ENCODE results near the gene SPINK1. TPM values are rescaled to one million over a fixed set of nuclear protein-coding genes. Genes with fewer than 3 reads are reported as not detected.
"Not testable (repeated sequence)": the region's sequence is repeated elsewhere in the genome, so short reads cannot be mapped to it uniquely, and the experiment has no call there.

The SPINK1 gene, protein sequence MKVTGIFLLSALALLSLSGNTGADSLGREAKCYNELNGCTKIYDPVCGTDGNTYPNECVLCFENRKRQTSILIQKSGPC
- not detected for total RNA-seq

DNA sequence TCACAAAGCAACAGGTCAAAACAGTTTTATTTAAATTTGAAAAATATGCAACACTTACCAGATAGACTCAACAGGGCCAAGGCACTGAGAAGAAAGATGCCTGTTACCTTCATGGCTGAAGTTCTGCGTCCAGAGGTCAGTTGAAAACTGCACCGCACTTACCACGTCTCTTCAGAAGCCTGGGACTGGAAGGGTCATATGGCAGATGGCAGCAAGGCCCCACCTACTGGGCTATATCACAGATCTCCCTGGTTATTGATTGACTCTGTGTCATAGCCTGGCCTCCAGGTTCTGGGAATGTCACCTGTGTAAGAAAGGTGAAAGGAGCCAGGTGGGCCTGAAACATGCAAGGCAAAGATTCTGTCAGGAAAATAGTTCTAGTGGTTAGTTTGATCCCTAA, at the start of gene SPINK1:
Gene SPINK1 (minus strand): TSS at position 207 of the 400 bp plus-strand sequence. CDS start 94 bp downstream, at position 113.
- Mint-ChIP-seq H3K9me3 (no peaks in the 10 kb centered on the region), H3K27me3 (ENCODE audit: low read depth) (peaks cover 5% of the 10 kb centered on the region), H3K4me1 (ENCODE audit: low read depth) (no peaks in the 10 kb centered on the region), H3K36me3 (ENCODE audit: low read depth) (no peaks in the 10 kb centered on the region), H3K27ac (no peak within 1 kb of the TSS), H3K4me3 (no peak within 1 kb of the TSS)
- CTCF ChIA-PET: no interaction called here
- DNase-seq: no peak
- intact Hi-C loops (cut with micrococcal nuclease): no loop called here

GRCh38 chr5:147880487-147880886, 49.0 kb upstream of the SPINK1 start:
- peaks cover 14% of the 10 kb centered on the region for H3K27me3 Mint-ChIP-seq (ENCODE audit: low read depth)
- H3K4me1 Mint-ChIP-seq (ENCODE audit: low read depth): no peaks in the 10 kb centered on the region
- CTCF ChIA-PET: interaction anchor here (1.3 kb wide), 1 partner anchor 23 kb away, joined by 3 read pairs; no protein-coding TSS in a partner anchor
- H3K9me3 Mint-ChIP-seq: no peaks in the 10 kb centered on the region
- no peak overlapping the region for H3K4me3 Mint-ChIP-seq
- no peak for DNase-seq
- no peak overlapping the region for H3K27ac Mint-ChIP-seq
- no peaks in the 10 kb centered on the region for H3K36me3 Mint-ChIP-seq (ENCODE audit: low read depth)
- intact Hi-C loops (cut with micrococcal nuclease): no loop called here

DNA sequence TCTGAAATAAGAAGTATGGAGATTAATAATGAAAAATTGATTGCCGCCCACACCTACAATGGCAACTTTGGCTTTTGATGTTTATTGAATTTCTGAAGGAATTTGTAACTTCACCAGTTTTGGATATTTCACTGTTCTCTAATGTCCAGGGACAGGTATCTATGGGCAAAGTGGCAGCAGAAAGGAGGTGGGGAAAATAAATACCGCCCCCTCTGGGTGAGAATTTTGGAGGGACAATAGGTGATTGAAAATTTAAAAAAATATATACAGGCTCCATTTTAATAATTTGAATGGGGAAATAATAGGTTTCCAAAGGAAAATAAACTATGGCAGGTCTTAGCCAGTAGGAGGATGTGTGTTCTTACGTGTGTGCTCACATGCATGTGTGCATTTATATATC, 48.3 kb upstream of the SPINK1 start:
- Mint-ChIP-seq H3K4me3 (no peak overlapping the region), H3K27me3 (ENCODE audit: low read depth) (peaks cover 8% of the 10 kb centered on the region), H3K9me3 (no peaks in the 10 kb centered on the region), H3K27ac (no peak overlapping the region), H3K4me1 (ENCODE audit: low read depth) (no peaks in the 10 kb centered on the region), H3K36me3 (ENCODE audit: low read depth) (no peaks in the 10 kb centered on the region)
- DNase-seq: no peak
- intact Hi-C loops (cut with micrococcal nuclease): no loop called here
- CTCF ChIA-PET: interaction anchor here (1.3 kb wide), 1 partner anchor 22 kb away, joined by 3 read pairs; no protein-coding TSS in a partner anchor

DNA sequence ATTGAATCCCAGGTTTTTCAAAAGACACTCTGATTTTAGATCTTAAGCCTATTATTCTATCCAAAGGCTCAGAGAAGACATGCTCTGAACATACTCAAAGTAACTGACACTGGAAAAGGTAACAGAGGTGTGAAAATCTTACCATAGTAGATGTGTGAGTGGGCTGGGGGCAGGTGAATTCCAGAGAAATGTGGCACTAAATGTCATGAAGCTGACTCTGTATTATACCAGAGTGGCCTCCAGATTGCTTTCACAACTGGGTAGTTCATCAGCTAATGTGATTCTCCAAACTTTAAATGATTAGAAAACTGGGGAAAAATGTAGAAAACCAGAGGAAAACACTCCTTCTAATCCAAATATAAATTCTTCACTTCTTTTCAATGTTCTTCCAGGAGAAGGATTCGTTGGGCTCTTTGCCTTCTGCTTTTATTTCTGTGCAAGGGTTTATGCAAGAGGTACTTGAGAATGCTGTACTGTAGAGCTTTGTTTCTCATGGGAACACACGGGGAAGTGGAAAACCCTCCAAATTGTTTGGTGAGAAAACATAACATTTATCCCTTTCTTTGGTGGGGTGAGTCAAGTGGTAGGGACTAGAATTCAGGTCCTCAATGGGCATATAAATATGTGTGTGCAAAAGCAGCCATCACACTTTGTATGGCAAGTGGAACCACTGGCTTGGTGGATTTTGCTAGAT, 46.7 kb upstream of the SPINK1 start, which contains the start of gene SCGB3A2:
Gene SCGB3A2 (plus strand): TSS at position 646 of the 694 bp plus-strand sequence. CDS start 93 bp downstream, outside the sequence.
- Mint-ChIP-seq H3K27me3 (ENCODE audit: low read depth) (peaks cover 8% of the 10 kb centered on the region), H3K4me1 (ENCODE audit: low read depth) (no peaks in the 10 kb centered on the region)

DNA sequence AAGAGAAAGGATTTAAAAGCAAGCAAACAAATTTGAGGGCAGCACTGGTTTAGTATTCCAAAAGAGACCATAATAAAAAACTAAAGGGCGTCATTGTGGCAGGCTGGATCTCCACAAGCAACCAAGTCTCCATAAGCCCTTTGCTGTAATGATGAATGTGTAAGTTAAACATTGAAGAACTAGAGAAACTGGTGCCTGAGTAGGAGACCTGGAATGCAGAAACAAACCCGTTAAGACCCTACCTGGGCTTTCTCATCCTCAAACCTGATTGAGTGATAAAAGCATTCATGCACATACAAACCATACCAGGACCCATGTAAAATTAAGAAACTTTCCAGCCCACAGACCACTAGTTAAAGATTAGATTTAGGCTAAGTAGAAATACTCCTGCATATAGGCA, 45.2 kb upstream of the SPINK1 start:
- Mint-ChIP-seq H3K4me3 (no peak overlapping the region), H3K27me3 (ENCODE audit: low read depth) (peaks cover 7% of the 10 kb centered on the region), H3K27ac (no peak overlapping the region), H3K36me3 (ENCODE audit: low read depth) (no peaks in the 10 kb centered on the region), H3K4me1 (ENCODE audit: low read depth) (no peaks in the 10 kb centered on the region), H3K9me3 (peaks cover 2% of the 10 kb centered on the region)
- CTCF ChIA-PET: no interaction called here
- intact Hi-C loops (cut with micrococcal nuclease): no loop called here
- DNase-seq: no peak

More for the DNA sequence above, 46.7 kb upstream of the SPINK1 start, which contains the start of gene SCGB3A2:
- H3K9me3 Mint-ChIP-seq: peaks cover 2% of the 10 kb centered on the region
- intact Hi-C loops (cut with micrococcal nuclease): no loop called here
- H3K4me3 Mint-ChIP-seq: no peak within 1 kb of the TSS
- H3K36me3 Mint-ChIP-seq (ENCODE audit: low read depth): no peaks in the 10 kb centered on the region
- no peak within 1 kb of the TSS for H3K27ac Mint-ChIP-seq
- no peak for DNase-seq
- CTCF ChIA-PET: no interaction called here

DNA sequence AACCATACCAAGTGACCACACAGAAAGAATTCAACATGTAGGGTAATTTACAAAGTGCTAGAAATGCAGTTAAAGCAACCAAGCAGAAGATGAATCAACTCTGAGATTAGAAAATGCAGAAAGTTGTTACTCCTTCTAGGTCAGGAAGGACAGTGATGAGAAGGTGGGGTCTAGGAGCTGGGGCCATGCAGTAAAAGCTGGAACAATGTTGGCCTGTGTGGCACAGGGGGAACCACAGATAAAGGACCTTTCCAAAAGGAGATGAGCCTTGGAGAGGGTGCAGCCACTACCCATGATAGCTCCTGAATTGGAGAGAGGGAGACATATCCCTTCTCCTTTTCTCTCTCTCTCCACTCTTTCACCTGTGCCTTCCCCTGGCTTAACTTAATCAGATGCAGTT, 44.7 kb upstream of the SPINK1 start:
- intact Hi-C loops (cut with micrococcal nuclease): no loop called here
- no peaks in the 10 kb centered on the region for H3K4me1 Mint-ChIP-seq (ENCODE audit: low read depth)
- H3K9me3 Mint-ChIP-seq: peaks cover 2% of the 10 kb centered on the region
- peaks cover 7% of the 10 kb centered on the region for H3K27me3 Mint-ChIP-seq (ENCODE audit: low read depth)
- no peaks in the 10 kb centered on the region for H3K36me3 Mint-ChIP-seq (ENCODE audit: low read depth)
- no peak for DNase-seq
- CTCF ChIA-PET: no interaction called here
- H3K4me3 Mint-ChIP-seq: no peak overlapping the region
- no peak overlapping the region for H3K27ac Mint-ChIP-seq

- Mint-ChIP-seq H3K36me3 (ENCODE audit: low read depth) (no peaks in the 10 kb centered on the region), H3K4me1 (ENCODE audit: low read depth) (no peaks in the 10 kb centered on the region), H3K27me3 (ENCODE audit: low read depth) (peaks cover 2% of the 10 kb centered on the region), H3K4me3 (no peak overlapping the region), H3K9me3 (peaks cover 2% of the 10 kb centered on the region), H3K27ac (no peak overlapping the region)
- no peak for DNase-seq
- CTCF ChIA-PET: no interaction called here
- intact Hi-C loops (cut with micrococcal nuclease): no loop called here
Measured at GRCh38 chr5:147874910-147875367, 43.5 kb upstream of the SPINK1 start.

DNA sequence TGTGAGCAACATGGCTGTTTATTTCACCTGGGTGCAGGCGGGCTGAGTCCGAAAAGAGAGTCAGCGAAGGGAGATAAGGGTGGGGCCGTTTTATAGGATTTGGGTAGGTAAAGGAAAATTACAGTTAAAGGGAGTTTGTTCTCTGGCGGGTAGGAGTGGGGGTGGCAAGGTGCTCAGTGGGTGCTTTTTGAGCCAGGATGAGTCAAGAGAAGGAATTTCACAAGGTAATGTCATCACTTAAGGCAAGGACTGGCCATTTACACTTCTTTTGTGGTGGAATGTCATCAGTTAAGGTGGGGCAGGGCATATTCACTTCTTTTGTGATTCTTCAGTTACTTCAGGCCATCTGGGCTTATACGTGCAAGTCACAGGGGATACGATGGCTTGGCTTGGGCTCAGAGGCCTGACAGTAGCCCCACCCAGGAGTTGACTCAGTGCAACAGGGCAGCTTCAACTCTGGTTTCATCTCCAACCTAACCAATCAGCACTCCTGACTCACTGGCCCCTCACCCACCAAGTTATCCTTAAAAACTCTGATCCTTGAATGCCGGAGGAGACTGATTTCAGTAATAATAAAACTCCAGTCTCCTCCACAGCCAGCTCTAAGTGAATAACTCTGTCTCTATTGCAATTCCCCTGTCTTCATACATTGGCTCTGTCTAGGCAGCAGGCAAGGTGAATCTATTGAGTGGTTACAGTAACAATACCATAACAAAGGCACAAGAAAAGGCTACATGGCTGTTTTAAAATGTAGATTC, 42.8 kb upstream of the SPINK1 start:
- DNase-seq; H3K27ac Mint-ChIP-seq; intact Hi-C loops (cut with micrococcal nuclease); H3K36me3 Mint-ChIP-seq (ENCODE audit: low read depth); H3K9me3 Mint-ChIP-seq; CTCF ChIA-PET; H3K4me3 Mint-ChIP-seq; H3K27me3 Mint-ChIP-seq (ENCODE audit: low read depth); H3K4me1 Mint-ChIP-seq (ENCODE audit: low read depth): not testable (repeated sequence)

DNA sequence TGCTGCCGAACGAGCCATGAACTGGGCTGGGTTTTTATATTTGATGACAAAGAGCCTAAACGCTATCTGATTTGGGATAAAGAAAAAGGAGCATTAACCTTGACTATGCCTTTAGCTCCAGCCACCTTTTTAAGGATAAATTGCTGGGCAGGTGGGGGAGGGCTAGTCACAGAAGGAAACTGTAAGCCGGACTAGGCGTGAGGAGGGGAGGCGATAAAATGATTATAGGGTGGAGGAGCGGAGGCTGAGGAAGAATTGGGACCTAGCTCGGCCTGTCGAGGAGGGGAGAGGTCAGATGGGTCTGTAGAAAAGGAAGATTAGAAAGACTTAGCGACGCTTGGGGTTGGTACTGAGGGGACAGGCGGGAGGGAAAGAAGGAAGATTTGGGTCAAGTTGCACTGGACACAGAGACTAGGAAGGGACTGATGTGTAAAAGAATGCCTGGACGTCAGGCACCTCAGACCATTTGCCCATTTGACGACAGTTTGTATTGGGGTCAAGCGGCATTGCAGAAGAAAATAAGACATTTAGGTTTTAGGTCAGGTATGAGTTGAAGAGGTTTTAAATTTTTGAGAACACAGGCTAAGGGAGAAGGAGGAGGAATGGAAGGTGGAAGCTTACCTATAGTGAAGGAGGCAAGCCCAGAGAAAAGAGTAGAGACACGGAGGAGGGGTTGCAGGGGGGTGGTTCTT, 41.4 kb upstream of the SPINK1 start:
- CTCF ChIA-PET: interaction anchor here (0.7 kb wide), 1 partner anchor 15 kb away, joined by 3 read pairs; no protein-coding TSS in a partner anchor
- intact Hi-C loops (cut with micrococcal nuclease); H3K4me3 Mint-ChIP-seq; H3K27ac Mint-ChIP-seq; H3K9me3 Mint-ChIP-seq; DNase-seq; H3K36me3 Mint-ChIP-seq (ENCODE audit: low read depth); H3K27me3 Mint-ChIP-seq (ENCODE audit: low read depth); H3K4me1 Mint-ChIP-seq (ENCODE audit: low read depth): not testable (repeated sequence)

GRCh38 chr5:147871980-147872549, 40.6 kb upstream of the SPINK1 start:
- H3K27me3 Mint-ChIP-seq (ENCODE audit: low read depth); intact Hi-C loops (cut with micrococcal nuclease); CTCF ChIA-PET; H3K4me1 Mint-ChIP-seq (ENCODE audit: low read depth); H3K27ac Mint-ChIP-seq; H3K4me3 Mint-ChIP-seq; H3K9me3 Mint-ChIP-seq; DNase-seq; H3K36me3 Mint-ChIP-seq (ENCODE audit: low read depth): not testable (repeated sequence)

GRCh38 chr5:147869892-147870291, 38.4 kb upstream of the SPINK1 start:
- CTCF ChIA-PET, H3K4me3 Mint-ChIP-seq: not testable (repeated sequence)

DNA sequence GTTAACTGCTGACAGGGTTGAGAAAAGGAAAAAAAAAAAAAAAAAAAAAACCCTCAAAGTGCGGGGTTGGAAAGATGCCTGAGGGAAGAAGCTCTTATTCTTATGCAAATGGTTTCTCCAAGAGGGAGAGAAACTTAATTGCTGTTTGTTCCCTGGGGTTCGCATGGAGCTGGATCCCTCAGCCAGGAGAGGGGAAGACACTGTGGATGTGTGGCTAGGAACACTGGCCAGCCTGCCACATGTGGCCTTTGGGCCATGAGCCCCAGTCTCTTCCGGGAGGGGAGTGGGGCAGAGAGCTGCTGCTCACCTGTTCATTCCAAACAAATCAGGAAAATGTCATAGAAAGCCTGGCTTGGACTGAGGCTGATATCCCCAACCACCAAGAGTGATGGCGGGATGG, 37.6 kb upstream of the SPINK1 start:
- intact Hi-C loops (cut with micrococcal nuclease): no loop called here
- Mint-ChIP-seq H3K4me3 (no peak overlapping the region), H3K27ac (no peak overlapping the region), H3K27me3 (ENCODE audit: low read depth) (peaks cover 1% of the 10 kb centered on the region), H3K4me1 (ENCODE audit: low read depth) (no peaks in the 10 kb centered on the region), H3K36me3 (ENCODE audit: low read depth) (no peaks in the 10 kb centered on the region), H3K9me3 (peaks cover 1% of the 10 kb centered on the region)
- DNase-seq: no peak
- CTCF ChIA-PET: no interaction called here

More at GRCh38 chr5:147869892-147870291, 38.4 kb upstream of the SPINK1 start:
- DNase-seq; H3K27ac Mint-ChIP-seq; H3K9me3 Mint-ChIP-seq; H3K36me3 Mint-ChIP-seq (ENCODE audit: low read depth); intact Hi-C loops (cut with micrococcal nuclease); H3K27me3 Mint-ChIP-seq (ENCODE audit: low read depth); H3K4me1 Mint-ChIP-seq (ENCODE audit: low read depth): not testable (repeated sequence)

All from activated naive CD4-positive, alpha-beta T cell treated with anti-CD3 and anti-CD28 coated beads for 36 hours (primary cell).